HEK293T (cell line): ENCODE data around the gene NDE1.

Experiments
- CTBP1 ChIP-seq: fragments of 450-650 bp; IDR thresholded peaks from 2 replicates; pipeline ENCODE4 v1.6.1; 2016; ENCODE audit warnings: borderline replicate concordance
- ELF4 ChIP-seq: fragments of 450-650 bp; IDR thresholded peaks from 2 replicates; pipeline ENCODE4 v1.6.1; 2017; ENCODE audit warnings: antibody characterized with exemption
- SP1 ChIP-seq: fragments of 450-650 bp; IDR thresholded peaks from 2 replicates; pipeline ENCODE4 v1.6.1; 2017

DNA sequence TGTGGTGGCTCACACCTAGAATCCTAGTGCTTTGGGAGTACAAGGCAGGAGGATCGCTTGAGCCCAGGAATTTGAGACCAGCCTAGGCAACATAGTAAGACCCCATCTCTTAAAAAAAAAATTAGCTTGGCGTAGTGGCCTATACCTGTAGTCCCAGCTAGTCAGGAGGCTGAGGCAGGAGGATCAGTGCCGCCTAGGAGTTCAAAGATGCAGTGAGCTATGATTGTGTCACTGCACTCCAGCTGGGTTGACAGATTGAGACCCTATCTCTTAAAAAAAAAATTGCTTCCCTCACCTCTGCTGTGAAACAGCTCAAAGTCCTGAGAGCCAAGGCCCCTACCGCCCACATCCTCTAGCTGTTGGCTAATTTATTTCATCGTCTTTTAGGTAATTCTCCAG, 10.2 kb downstream of the NDE1 start:
- TF ChIP-seq SP1 (no peak), ELF4 (no peak), CTBP1 (no peak)
